ENCODE measurements around the gene TTLL6. TPM values are rescaled to one million over a fixed set of nuclear protein-coding genes. Genes with fewer than 3 reads are reported as not detected.

The TTLL6 gene
- total RNA-seq, 2 experiments from 2014 or later = not detected

GRCh38 chr17:48728232-48729231 is 88.5 kb downstream of the TTLL6 start, which contains the start of gene HOXB13:
Gene HOXB13 (minus strand): TSS chr17:48728750. CDS start chr17:48728593, 157 bp downstream.
- ATAC-seq (no peak), DNase-seq (peak; percentile 67)
- peaks cover 36% of the 10 kb centered on the region for H3K4me1 Mint-ChIP-seq (ENCODE audit: low read depth)
- CTCF ChIA-PET = interaction anchor here (0.7 to 3.0 kb wide), 7 partner anchors 8 to 150 kb away, joined by 3 to 12 read pairs (median 4); no protein-coding TSS in a partner anchor
- H3K36me3 Mint-ChIP-seq (ENCODE audit: low read depth) = no peaks in the 10 kb centered on the region
- H3K4me3 Mint-ChIP-seq = peak within 1 kb of the TSS; percentile 32
- no peaks in the 10 kb centered on the region for H3K9me3 Mint-ChIP-seq
- H3K27ac Mint-ChIP-seq = no peak within 1 kb of the TSS
- no peak for TF ChIP-seq CTCF (IDR thresholded peaks at IDR 0.05)
- peaks cover 88% of the 10 kb centered on the region for H3K27me3 Mint-ChIP-seq
- intact Hi-C loops (cut with micrococcal nuclease) = loop anchor here (5.0 to 10.0 kb wide), 2 partner anchors 59 to 114 kb away; partner anchors contain the start of genes HOXB7 and HOXB8
- POLR2A ChIA-PET = interaction anchor here (0.5 to 1.7 kb wide), 5 partner anchors 10 to 50 kb away, joined by 3 to 5 read pairs (median 3); no protein-coding TSS in a partner anchor

- no peak for TF ChIP-seq CTCF (IDR thresholded peaks at IDR 0.05)
- H3K27ac Mint-ChIP-seq = no peak overlapping the region
- POLR2A ChIA-PET = interaction anchor here (0.9 to 1.7 kb wide), 4 partner anchors 9 to 51 kb away, joined by 3 to 5 read pairs (median 3); no protein-coding TSS in a partner anchor
- CTCF ChIA-PET = interaction anchor here (0.6 to 3.0 kb wide), 8 partner anchors 7 to 304 kb away, joined by 3 to 12 read pairs (median 4); no protein-coding TSS in a partner anchor
- no peaks in the 10 kb centered on the region for H3K9me3 Mint-ChIP-seq
- ATAC-seq (no peak), DNase-seq (no peak)
- H3K36me3 Mint-ChIP-seq (ENCODE audit: low read depth) = no peaks in the 10 kb centered on the region
- peaks cover 34% of the 10 kb centered on the region for H3K4me1 Mint-ChIP-seq (ENCODE audit: low read depth)
- intact Hi-C loops (cut with micrococcal nuclease) = loop anchor here (5.0 to 10.0 kb wide), 2 partner anchors 60 to 113 kb away; partner anchors contain the start of genes HOXB7 and HOXB8
- no peak overlapping the region for H3K4me3 Mint-ChIP-seq
- peaks cover 89% of the 10 kb centered on the region for H3K27me3 Mint-ChIP-seq
Measured at GRCh38 chr17:48727415-48728175, 89.4 kb downstream of the TTLL6 start.

GRCh38 chr17:48726916-48727286 is 90.1 kb downstream of the TTLL6 start:
- intact Hi-C loops (cut with micrococcal nuclease) = loop anchor here (5.0 to 10.0 kb wide), 2 partner anchors 60 to 112 kb away; partner anchors contain the start of genes HOXB7 and HOXB8
- no peak for TF ChIP-seq CTCF (IDR thresholded peaks at IDR 0.05)
- Mint-ChIP-seq H3K27ac (no peak overlapping the region), H3K9me3 (no peaks in the 10 kb centered on the region), H3K36me3 (ENCODE audit: low read depth) (no peaks in the 10 kb centered on the region), H3K4me1 (ENCODE audit: low read depth) (peaks cover 32% of the 10 kb centered on the region), H3K27me3 (peaks cover 89% of the 10 kb centered on the region), H3K4me3 (no peak overlapping the region)
- ATAC-seq (no peak), DNase-seq (no peak)
- ChIA-PET CTCF (interaction anchor here (0.6 to 5.0 kb wide), 12 partner anchors 9 to 305 kb away, joined by 3 to 82 read pairs (median 9); no protein-coding TSS in a partner anchor), POLR2A (interaction anchor here (1.3 to 1.4 kb wide), 2 partner anchors 10 to 22 kb away, joined by 3 read pairs; no protein-coding TSS in a partner anchor)

- ChIA-PET CTCF (interaction anchor here (1.1 to 5.0 kb wide), 13 partner anchors 10 to 159 kb away, joined by 3 to 82 read pairs (median 24); no protein-coding TSS in a partner anchor), POLR2A (interaction anchor here (1.0 to 1.4 kb wide), 3 partner anchors 10 to 23 kb away, joined by 3 to 5 read pairs (median 3); no protein-coding TSS in a partner anchor)
- H3K27ac Mint-ChIP-seq = no peak overlapping the region
- peaks cover 86% of the 10 kb centered on the region for H3K27me3 Mint-ChIP-seq
- intact Hi-C loops (cut with micrococcal nuclease) = loop anchor here (5.0 to 10.0 kb wide), 2 partner anchors 61 to 112 kb away; partner anchors contain the start of genes HOXB7 and HOXB8
- H3K4me3 Mint-ChIP-seq = no peak overlapping the region
- H3K36me3 Mint-ChIP-seq (ENCODE audit: low read depth) = no peaks in the 10 kb centered on the region
- no peaks in the 10 kb centered on the region for H3K9me3 Mint-ChIP-seq
- H3K4me1 Mint-ChIP-seq (ENCODE audit: low read depth) = peaks cover 32% of the 10 kb centered on the region
- TF ChIP-seq CTCF (IDR thresholded peaks at IDR 0.05) = no peak
- ATAC-seq (no peak), DNase-seq (no peak)
Measured at GRCh38 chr17:48726114-48726915, 90.7 kb downstream of the TTLL6 start.
